GM19463 (cell line): ENCODE results near the gene STK33.

Experiments
- ATAC-seq: cut with Tn5 transposase; IDR thresholded peaks from one replicate; pipeline ENCODE4 v1.9.1; 2021; ENCODE audit warnings: mild to moderate bottlenecking, moderate library complexity; ENCODE audit not compliant: unreplicated experiment

Gene STK33

GRCh38 chr11:8381343-8381742 is 212.7 kb downstream of the STK33 start:
- ATAC-seq = no peak

GRCh38 chr11:8375932-8376331 is 218.1 kb downstream of the STK33 start:
- ATAC-seq = no peak

GRCh38 chr11:8375460-8375859 is 218.6 kb downstream of the STK33 start:
- ATAC-seq = no peak

- ATAC-seq = no peak
These were observed 219.3 kb downstream of the STK33 start for GRCh38 chr11:8374716-8375115.

- no peak for ATAC-seq
These were observed 220.3 kb downstream of the STK33 start for GRCh38 chr11:8373519-8374432.

GRCh38 chr11:8372641-8373381 is 221.2 kb downstream of the STK33 start:
- no peak for ATAC-seq

GRCh38 chr11:8371516-8371884 is 222.5 kb downstream of the STK33 start:
- no peak for ATAC-seq

- ATAC-seq = no peak
These were observed 223.1 kb downstream of the STK33 start for GRCh38 chr11:8370812-8371515.

- ATAC-seq = no peak
These were observed 224.3 kb downstream of the STK33 start for GRCh38 chr11:8369592-8370205.

GRCh38 chr11:8368772-8369171 is 225.3 kb downstream of the STK33 start:
- ATAC-seq = no peak

GRCh38 chr11:8368194-8368593 is 225.8 kb downstream of the STK33 start:
- no peak for ATAC-seq

GRCh38 chr11:8366316-8366715 is 227.7 kb downstream of the STK33 start:
- ATAC-seq = no peak

- no peak for ATAC-seq
These were observed 228.6 kb downstream of the STK33 start for GRCh38 chr11:8365216-8365941.

- no peak for ATAC-seq
These were observed 230.1 kb downstream of the STK33 start for GRCh38 chr11:8363921-8364320.

GRCh38 chr11:8362899-8363298 is 231.1 kb downstream of the STK33 start:
- no peak for ATAC-seq

- ATAC-seq = no peak
These were observed 231.5 kb downstream of the STK33 start for GRCh38 chr11:8362491-8362890.

GRCh38 chr11:8361664-8362210 is 232.3 kb downstream of the STK33 start:
- no peak for ATAC-seq

GRCh38 chr11:8361206-8361605 is 232.8 kb downstream of the STK33 start:
- no peak for ATAC-seq

- no peak for ATAC-seq
These were observed 233.8 kb downstream of the STK33 start for GRCh38 chr11:8360086-8360828.
